ENCODE measurements around the gene RNF187.
"Not testable (repeated sequence)": the region's sequence is repeated elsewhere in the genome, so short reads cannot be mapped to it uniquely, and the experiment has no call there.

The RNF187 gene

DNA sequence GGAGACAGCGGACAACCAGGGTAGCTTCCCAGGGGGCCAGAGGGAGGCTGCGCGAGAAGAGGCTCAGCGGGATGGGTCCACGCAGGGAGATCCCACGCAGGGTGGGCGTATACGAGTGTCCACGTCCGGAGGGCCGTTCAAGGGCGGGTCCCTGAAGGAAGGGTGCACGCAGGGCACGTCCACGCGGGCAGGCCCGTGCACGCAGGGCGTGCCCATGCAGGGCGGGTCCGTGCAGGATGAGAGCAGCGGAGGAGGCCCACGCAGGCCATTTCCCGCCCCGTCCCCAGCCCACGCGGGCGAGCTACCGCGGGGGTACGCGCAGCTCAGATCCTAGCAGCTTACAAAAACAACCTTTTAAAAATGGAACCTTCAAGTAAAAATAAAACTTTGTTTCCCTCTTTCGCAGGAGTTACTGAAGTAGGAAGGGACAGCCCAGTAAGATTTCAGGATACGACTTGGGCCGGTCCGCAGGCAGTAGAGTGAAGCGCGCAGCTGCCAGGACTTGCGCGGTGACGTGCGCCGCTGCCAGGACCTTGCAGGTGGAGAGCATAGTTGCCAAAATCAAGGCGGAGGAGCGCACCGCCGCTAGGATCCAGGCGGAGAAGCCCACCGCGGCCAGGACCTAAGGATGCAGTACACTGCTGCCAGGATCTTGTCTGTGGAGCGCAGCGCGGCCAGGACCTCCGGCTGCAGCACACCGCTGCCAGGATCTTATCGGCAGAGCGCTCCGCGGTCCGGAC, 416 bp upstream of the RNF187 start:
- peak; percentile 82 for DNase-seq (ENCODE audit: low spot score)

DNA sequence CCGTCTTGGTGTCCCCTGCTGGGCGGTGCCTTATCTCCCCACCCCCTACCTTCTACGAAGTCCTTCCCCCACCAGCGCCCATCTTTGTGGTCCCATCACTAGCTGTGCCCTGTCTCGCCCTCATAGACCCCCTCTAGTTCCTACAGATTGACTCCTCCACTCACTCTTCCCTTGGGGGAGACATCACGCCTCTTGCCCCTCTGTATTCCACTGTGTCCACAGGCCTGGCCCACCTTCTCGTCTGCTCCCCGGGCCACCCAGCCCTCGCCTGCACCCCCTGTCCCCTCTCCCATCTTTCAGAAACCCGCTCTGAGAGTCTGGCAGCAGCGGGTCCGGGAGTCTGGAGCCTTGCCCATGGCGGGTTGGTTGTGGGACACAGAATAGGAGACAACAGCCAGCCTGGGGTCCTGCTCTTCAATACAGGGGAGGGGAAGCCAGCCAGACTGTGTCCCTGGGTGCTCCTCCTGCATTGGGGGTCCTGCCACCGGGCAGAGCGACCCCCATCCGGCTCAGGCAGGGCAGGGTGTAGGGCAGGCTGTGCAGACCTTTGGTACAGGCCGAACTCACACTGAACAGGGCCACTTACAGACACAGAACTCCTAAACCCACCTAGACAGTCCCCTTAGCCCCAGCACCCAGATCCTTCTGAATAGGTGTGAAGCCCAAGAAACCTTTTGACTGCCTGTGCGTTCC, 1.1 kb downstream of the RNF187 start:
- no peak for DNase-seq (ENCODE audit: low spot score)

DNA sequence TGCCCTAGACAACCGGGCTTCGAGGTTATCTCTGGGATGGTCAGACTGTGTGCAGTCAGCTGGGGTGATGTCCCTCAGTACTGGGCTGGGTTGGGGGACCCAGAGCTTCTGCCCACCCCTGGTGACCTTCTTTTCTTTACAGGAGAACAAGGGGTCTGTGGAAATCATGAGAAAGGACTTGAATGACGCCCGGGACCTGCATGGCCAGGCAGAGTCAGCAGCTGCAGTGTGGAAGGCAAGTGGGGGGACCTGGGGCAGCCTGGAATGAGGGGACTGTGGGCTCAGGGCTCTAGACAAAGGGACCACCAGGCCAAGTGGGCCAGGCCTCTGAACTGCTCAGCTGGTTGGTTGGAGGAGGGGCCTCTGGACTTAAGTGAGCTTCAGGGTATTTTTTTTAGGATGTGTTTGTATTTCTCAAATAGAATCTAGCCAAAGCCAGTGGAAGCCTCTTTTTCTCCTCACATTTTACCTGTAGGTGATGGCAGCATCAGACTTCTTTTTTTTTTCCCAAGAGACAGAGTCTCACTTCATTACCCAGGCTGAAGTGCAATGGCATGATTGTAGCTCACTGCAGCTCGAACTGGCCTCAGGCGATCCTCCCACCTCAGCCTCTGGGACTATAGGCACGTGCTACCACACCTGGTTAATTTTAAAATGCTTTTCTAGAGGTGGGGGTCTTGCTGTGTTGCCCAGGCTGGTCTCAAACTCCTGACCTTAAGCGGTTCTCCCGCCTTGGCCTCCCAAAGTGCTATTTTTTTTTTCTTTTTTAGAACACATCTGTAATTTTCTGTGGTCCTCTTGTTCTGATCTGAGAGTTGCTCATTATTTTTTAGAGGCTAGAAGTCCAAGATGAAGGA, 1.9 kb downstream of the RNF187 start:
- DNase-seq (ENCODE audit: low spot score) = no peak

DNA sequence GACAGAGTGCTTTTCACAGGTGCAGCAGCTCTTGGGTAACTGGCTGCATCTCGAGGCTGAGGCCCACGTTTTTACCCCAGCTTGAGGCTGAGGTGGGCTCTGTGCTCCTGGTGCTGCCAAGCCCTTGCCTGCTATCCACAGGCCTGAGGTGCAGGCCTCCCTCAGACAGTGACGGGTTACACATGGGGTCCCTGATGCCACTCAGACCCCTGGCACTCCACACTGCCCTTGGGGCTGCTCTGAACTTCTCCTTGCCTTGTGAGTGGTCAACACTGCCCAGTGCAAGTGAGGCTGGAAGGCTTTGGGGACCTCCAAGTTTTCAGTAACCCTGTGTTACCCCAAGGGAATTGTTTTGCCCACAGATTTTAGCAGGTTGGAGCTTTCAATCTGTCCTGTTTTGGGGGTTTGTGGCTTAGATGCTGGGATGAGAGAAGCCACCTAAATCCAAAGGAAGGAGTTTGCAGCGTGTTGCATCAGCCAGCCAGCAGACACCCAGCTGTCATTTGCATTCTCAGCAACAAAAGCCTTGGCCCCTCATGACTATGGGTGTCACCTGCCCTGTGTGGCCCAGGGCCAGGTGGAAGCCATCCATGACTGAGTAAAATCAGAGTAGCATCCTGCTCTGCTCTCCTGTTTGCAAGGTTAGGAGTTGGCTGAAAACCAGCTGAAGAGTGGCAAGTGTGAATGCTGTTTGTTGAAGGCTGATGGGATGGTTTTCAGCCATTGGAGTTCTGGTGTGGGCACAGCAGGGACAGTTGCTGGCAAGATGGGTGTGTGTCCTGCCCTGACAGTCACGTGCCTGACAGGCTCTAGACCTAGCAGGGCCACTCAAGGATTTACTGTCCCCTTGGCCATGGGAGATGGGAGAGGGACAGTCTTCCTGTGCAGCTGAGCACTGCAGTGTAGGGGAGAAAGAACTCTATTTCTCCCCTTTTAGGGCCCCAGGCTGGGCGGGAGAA, 3.2 kb downstream of the RNF187 start:
- DNase-seq (ENCODE audit: low spot score) = no peak

DNA sequence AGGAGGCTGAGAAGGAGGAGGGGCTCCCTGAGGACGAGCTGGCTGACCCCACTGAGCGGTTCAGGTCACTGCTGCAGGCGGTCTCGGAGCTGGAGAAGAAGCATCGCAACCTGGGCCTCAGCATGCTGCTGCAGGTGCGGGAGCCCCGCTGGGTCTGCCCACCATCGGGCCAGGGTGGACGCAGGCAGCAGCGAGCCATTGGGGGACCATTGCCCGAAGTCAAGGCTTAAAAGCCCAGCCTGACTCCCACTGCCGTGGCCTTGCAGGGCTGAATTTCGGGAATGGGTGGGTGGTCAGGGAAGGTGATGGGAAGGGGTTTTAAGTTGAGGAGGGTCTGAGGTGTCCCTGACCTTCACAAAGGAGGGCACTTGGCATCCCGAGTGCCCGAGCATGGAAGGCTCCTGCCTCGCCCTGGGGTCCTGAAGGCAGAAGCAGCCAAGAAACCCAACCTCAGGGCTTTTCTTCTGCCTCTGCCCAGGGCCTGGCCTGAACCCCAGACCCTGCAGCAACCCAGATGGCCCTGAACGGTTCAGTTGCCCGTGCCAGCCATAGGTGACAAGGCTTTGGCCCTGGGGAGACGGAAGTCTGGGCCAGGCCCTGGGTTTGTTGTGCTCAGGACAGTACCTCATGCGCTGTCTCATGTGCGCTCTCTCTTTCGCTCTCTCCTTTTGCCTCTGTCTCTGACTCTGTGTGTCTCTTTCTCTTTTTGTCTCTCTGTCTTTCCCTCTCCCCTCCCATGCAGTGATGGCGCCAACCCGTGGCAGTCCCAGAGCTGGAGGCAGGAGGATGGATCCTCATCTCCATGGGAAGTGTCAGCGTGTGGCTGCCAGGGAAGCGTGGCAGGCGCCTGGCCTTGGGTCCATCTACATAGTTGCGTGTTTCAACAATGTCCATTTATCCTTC, 6.2 kb downstream of the RNF187 start:
- no peak for DNase-seq (ENCODE audit: low spot score)

DNA sequence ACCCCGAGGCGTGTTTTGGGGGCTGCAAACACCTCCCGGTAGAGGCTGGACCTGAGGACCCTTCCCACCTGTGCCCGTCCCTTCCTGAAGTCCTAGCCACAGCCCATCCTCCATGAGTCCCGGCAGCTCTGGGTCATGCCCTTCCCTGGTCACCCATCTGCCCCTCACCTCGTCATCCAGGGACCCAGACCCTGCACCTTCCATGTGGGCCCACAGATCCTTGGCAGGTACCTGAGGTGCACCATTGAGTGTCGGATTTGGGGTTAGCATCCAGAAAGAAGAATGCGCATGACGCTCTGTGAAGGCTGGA, 6.8 kb downstream of the RNF187 start:
- DNase-seq (ENCODE audit: low spot score) = no peak

DNA sequence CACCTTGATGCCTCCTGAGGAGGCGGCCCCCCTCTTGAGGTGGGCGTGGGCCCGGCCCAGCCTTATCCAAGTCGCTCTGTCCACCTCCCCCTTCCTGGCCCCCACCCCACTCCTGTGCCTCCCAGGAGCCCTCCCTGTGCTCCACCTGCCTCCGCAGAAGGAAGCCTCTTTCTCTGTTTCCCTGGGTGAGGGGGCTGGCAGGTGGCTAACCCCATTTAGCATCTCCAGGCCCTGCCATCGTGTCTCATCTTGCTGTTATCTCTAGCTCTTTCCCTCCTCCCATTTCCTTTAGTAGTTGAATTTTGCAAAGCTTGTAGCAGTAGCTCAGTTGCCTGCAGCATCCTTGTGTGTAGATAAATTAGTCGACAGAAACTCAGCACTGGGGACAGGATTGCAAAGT, 7.2 kb downstream of the RNF187 start:
- DNase-seq (ENCODE audit: low spot score) = no peak

DNA sequence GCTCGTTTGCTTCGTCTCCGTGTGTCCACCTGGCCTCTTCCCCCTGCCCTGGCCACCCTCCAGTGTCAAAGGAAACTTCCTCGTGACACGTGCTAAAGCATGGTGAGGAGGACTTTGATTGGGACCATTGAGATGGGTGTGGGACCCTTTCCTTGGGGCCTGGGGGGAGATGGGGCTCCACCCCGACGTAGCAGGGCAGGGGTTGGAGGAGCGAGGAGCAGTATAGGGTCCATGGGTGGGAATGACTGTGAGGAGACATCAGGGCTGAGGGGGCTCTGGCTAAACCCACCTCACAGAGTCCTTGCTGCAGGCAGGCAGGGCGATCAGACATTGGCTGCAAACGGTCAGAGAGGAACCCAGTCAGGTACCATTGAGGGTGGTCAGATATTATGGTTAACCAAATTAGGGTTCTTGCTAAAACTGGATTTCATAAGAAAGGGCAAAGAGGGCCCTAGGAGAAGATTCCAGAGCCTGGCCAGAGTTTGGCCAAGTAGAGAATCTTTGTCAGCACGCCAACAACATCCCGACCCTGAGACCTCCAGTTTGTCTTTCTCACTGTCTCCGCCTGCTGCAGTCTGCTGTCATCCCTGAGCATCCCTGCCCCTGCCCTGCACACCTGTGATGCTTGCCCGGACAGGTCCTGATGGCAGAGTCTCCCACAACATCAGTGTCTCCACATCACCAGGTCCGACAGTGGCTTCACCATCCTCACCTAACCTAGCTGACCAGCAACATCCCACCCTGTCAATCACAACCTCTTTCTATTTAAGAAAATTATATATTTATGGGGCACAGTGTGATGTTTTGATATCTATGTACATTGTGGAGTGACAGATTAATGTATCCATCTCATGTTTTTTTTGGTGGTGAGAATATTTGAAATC, 8.0 kb downstream of the RNF187 start:
- DNase-seq (ENCODE audit: low spot score) = no peak

DNA sequence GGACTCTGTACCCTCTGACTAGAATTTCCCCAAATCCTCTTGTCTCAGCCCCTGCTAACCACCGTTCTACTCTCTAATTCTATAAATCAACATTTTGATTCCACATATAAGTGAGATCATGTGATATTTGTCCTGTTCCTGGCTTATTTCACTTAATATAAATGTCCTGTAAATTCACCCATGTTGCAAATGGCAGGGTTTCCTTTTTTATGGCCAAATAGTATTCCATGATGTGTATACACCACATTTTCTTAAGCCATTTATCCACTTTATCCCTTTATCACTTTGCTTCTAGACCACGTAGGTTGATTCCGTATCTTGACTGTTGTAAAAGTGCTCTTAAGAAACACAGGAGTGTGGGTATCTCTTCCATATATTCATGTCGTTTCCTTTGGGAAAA, 8.9 kb downstream of the RNF187 start:
- no peak for DNase-seq (ENCODE audit: low spot score)

DNA sequence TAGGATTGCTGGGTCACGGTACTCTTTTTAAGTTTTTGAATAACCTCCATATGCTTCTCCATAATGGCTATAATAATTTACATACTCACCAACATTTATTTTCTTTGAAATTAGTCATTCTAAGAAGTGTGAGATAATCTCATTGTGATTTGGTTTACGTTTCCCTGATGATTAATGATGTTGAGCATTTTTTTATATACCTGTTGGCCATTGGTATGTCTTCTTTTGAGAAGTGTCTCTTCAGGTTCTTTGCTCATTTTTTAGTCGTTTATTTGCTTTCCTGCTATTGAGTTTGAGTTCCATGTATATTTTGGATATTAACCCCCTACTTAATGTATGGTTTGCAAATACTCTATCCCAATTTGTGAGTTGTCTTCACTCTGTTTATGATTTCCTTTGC, 9.3 kb downstream of the RNF187 start:
- DNase-seq (ENCODE audit: low spot score) = no peak

DNA sequence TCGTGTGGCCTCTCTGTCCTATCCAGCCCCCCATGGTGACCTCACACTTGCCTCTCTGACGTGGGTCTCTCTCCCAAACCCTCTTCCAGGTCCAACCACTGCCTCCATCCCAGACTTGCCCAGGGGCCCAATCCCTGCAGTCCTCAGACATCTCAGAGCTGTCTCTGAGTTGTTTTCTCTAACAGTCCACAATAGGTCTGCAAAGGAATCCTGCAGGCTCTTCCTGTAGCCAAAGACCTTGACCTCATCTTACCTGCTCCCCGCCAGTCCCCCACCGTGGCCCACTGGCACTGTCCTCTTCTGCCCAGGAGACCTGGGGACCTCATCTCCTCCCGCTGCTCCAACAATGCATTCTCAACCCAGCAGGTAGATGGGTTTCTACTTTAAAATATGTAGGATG, 10.0 kb downstream of the RNF187 start:
- DNase-seq (ENCODE audit: low spot score) = no peak

DNA sequence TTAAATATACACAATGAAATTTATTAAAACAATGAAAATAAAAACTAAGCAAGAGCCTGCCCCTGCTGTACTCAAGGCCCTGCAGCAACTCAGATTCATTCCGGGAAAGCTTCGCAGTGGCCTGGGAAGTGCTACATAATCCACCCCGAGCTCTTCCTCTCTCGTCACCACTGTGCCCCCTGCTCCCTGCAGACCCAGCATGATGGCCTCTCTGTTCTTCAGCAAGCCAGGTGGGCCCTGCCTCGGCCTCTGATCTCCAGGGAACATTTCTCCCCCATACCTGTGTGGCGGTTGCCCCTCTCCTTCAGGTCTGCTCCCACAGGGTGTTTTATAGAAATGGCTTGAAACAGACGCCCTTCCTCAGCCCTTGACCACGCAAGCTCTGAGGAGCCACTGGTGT, 10.6 kb downstream of the RNF187 start:
- DNase-seq (ENCODE audit: low spot score) = no peak

DNA sequence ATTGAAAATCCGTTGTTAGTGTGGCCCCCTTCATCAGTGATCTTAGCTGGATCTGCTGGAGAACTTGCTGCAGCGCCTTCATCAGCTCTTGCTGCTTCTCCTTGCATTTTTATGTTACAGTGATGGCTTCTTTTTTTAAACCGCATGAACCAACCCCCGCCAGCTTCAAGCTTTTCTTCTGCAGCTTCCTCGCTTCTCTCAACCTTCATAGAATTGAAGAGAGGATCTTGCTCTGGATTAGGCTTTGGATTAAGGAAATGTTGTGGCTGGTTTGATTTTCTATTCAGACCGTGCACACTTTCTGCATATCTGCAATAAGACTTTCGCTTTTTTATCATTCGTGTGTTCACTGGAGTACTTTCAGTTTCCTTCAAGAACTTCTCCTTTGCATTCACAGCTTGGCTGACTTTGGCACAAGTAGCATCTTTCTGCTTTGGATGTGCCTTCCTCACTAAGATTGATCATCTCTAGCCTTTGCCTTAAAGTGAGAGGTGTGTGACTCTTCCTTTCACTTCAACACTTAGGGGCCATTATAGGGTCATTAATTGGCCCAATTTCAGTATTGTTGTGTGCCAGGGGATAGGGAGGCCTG, 13.1 kb downstream of the RNF187 start:
- no peak for DNase-seq (ENCODE audit: low spot score)

DNA sequence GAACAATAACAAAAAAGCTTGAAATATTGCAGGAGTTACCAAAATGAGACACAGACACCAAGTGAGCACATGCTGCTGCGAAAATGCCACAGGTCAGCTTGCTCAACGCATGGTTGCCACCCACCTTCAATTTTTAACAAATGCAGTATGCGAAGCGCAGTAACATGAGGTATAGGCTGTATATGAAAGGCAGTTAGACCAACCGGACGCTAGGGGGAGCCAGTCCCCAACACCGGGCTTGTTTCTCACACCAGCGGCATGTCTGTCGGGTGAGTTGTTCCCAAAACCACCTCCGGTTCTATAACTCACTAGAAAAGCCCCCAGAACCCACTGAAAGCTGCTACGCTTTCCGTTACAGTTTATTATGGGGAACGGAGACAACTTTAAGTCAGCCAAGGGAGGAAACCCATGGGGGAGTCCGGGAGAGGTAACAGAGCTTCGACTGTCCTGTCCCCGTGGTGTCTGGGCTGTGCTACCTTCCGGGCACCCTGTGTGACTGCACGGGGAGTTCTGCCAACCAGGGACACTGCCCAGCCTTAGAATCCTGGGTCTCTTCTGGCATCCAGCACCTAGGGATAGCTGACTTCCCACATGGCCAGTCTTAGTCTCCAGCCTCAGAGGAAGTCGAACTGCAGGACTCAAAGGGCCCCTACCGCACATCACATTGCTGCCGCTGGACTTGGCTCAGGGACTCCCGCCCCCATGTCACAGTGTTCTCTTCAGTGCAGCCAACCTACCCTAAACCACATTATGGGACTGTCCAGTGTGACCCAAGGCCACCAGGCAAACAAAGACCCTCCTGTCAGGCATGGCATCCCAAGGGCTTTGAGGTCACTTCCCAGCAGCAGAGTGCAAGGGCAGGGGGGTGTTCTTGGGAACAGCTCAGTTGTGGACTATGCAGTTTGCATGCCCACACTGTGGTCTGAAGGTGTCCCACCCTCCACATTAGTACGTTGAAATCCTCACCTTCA, 14.0 kb downstream of the RNF187 start:
- peak; percentile 89 for DNase-seq (ENCODE audit: low spot score)

DNA sequence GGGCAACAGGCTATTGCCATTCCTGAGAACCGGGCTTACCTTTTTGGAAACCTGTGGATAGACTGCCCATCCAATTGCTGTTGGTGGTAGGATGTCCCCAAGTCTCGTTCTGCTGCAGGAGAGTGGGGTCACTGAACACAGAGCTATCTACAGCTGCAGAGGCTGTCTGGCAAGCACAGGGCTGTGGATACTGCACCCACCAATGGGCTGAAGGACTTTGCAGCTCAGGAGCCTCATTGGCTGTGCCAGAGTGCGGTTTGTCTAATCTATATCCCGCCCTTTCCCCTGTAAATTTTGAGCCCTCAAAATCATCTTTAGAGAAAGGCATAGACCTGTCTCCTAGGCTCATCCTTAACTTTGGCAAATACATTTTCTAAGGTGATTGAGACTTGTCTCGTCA, 15.3 kb downstream of the RNF187 start:
- no peak for DNase-seq (ENCODE audit: low spot score)

DNA sequence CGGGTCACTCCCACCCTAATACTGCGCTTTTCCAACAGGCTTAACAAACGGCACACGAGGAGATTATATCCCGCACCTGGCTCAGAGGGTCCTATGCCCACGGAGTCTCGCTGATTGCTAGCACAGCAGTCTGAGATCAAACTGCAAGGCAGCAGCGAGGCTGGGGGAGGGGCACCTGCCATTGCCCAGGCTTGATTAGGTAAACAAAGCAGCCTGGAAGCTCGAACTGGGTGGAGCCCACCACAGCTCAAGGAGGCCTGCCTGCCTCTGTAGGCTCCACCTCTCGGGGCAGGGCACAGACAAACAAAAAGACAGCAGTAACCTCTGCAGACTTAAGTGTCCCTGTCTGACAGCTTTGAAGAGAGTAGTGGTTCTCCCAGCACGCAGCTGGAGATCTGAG, 18.8 kb downstream of the RNF187 start:
- DNase-seq (ENCODE audit: low spot score) = not testable (repeated sequence)

DNA sequence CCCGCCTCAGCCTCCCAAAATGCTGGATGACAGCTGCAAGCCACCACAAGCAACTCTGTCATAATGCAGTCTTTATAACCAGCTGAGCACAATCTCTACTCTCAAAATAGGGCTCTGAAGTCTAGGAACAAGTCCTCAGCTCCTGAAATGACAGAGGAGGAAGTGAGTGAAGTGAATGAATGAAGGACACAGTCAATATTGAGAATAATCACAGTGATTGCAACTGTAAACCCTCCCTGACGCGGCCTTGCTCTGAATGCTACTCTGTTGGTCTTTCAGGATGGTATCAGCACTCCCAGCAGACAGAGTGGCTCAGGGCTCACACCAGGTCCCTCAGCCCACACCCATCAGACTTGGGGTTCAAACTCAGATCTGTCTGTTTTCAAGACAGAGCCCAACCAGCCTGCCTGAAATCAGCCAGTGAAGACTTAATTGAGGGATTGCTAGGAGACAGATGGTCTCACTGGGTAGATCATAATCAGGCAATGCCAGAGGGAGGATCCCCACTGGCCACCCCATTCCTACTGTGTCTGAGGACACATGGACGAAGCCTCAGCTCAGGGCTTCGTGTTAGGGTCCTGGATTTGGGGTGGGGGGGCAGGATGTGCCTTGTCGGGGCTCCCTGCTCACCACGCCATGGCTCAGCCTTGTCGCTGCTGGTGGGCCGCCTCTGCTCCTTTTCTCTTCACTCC, 20.9 kb downstream of the RNF187 start:
- no peak for DNase-seq (ENCODE audit: low spot score)
